OCI-M2 (cell line): ENCODE data around the gene ST7L.
A peak's percentile ranks its signal among the peaks of the same experiment; 100 is the strongest.

Experiments
- DNase-seq: peaks from one replicate; lab custom pipeline; 2025; ENCODE audit not compliant: unreplicated experiment; lab: John Stamatoyannopoulos, UW

Gene ST7L

GRCh38 chr1:112548547-112548946 is 70.4 kb downstream of the ST7L start:
- peak; percentile 10 for DNase-seq

GRCh38 chr1:112546076-112546475 is 72.9 kb downstream of the ST7L start:
- no peak for DNase-seq

- DNase-seq, result no peak
Observed at GRCh38 chr1:112544751-112545150, 74.2 kb downstream of the ST7L start.

DNA sequence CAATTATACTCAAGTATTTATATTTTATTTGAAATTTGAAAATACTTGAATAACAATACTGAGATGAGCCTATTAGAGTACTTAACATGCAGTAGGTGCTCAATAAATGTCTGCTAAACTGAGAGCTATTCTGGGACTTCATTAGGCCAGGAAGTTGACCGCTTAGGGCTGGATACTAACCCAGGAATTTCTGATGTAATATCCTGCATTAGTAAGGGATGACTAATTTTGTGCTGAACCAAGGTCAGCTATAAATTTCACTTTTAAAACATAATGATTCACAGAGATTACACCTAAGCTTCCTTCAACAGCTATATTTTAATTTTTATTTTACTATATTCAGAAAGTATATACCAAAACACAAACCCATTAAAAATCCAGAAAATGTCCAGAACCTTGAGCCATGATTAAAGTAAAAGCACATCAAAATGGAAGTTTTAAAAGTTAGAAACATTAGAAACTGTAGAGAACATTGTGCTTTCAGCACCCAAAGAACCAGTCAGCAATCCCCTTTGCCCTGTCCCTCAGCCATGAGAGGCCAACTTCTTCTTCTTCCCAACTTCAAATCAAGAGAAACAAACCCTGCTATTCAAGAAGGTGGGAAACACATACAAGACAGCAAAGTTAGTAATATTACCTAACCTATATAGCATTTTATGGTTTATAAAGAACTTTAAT is 74.8 kb downstream of the ST7L start:
- DNase-seq, result no peak

- DNase-seq, result no peak
Observed at GRCh38 chr1:112542206-112542973, 76.6 kb downstream of the ST7L start.

DNA sequence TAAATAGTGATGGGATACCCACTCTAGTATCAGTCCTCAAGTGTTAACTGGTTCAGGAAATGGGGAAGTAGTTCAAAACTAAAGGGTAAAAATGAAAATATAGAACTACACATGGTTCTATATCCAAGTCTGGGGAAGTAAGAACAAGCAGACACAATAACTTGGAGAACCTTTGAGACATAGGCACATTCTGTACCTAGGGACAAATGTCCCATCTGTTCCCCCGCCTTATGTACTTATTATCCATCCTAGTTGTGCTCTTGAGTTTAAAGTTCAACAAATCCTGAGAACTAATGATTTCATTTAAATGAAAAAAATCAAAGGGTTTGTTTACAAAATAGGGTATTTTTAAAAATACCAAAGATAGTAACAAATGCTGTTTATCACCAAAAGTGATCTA is 77.6 kb downstream of the ST7L start:
- no peak for DNase-seq

DNA sequence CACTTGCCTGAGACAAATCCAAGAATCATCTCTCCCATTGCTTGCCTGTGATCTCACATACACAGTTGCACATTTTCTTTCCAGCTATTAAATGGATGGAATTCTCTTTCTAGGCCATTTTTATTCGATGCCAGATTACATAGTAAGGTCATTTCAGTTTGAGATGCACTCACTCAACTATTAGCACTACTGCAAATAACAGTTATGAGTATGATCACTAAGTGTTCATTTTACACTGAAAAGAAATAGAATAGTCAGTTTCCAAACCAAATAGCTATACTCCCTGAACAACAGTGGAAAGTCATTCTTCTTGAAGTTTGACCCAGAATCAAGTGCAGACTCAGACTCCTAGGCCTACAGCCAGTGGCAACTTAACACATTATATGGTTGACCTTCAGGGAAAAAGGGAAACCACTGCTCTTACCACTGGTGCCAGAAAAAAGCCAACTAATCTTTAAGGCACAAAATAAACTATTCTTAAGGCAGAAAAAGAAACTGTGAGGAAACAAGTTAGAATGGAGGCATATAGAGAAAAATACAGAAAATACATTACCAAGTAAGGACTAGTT is 78.6 kb downstream of the ST7L start:
- no peak for DNase-seq

- DNase-seq, result no peak
Observed at GRCh38 chr1:112538883-112539282, 80.1 kb downstream of the ST7L start.

DNA sequence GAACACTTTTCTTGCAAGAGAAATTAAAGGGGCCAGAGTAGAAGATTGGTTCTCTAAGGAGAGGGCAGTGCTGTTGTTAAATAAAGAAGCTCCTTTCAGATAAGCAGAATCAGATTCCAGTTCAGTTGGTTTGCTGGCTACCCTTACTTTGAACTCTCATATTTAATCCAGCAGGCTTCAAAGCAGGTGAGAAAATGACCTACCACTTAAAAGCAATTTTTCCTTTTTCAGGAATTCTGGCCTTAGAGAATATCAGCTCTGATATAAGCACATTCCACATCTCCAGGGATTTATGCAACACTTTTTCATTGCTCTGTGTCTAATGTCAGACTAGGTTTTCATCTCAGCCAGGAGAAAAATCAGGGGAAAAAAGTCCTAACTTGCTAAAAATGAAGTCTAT is 81.5 kb downstream of the ST7L start:
- DNase-seq, result no peak

DNA sequence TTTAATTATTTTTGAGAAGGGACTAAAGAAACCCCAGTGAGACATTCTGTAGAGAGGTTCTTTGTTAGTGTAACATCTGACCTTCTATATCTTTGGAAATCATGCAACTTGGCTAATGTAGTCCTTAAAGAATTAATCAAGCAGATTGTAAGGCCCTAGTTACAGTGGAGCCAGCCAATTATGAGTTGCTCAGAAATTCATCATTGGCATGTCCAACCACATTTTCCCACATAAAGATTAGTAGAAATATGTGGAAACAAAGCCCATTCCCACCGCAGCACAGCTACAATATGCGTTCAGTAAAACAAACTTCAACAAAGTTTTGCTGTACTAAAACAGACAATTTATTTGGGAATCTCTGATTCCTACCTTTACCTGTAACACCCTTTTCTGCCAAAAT is 82.4 kb downstream of the ST7L start:
- DNase-seq, result no peak

GRCh38 chr1:112533029-112533428 is 85.9 kb downstream of the ST7L start:
- no peak for DNase-seq

DNA sequence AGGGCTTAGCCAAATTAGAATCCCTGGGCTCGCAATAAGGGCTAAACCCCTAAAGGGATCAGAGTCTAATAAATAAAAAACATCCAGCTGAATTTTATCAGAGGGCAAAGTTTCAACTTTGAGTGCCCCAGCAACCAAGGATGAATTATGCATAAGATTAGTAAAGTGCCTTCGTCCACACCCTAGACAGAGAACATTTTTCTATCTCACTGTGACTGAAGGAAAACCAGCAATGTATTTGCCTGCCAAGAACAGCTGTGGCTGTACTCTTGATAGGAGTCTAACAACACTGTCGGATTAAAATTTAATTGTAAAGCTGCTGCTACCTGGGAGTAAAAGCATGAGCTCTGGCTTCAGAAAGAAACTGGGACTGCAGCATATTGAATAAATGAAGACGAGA is 86.9 kb downstream of the ST7L start:
- DNase-seq, result no peak

DNA sequence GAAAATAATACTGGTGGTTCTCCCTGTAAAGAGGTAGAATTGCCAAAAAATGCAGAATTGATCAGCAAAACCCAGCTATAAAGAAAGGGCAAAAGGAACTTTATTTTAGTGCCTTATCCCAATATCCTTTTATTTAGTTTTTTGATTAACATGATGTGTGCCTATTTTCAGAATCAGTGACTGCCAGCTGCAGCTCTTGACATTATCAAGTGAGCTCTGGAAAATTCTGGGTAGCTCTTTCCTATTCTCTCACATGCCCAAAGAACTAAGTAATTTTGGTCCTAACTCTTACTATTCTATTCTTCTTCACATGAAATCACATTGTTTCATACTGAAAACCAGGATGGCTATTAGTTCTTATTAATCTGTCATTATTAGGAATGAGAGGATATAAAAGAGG is 88.1 kb downstream of the ST7L start:
- no peak for DNase-seq

DNA sequence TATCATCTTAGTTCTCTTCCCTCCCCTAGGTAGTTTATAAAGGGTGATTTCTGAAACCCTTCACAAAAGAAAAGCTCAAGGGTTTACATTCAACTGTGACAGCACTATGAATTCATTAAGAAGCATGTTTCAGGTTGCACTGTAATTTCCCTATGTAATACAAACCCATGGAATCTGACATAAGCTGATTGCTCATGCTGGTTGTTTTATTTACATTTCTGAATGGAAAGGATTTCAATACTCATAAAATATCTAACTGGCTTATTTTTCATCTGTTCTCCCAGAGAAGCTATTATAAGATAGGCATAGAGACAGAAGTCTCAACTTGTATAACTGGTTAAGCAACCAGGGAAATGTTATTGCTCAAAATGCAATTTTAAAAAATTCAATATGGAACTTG is 89.6 kb downstream of the ST7L start:
- DNase-seq, result no peak

DNA sequence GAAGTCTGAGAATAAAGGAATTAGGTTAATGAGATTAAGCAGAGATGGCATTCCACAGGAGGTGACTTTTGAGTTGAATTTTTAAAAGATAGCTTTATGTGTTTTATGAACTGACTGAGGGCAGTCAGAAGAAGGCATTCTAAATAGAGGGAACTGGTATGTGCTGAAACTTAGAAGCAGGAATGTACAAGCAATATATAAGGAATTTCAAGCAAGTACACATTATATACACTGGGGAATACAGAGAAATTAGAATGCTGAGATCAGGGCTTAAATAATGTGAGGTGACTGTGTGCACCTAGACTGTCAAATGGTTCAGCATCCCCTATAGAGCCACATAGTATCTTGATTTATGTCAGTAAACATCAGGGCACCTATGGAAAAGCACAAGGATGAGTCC is 90.9 kb downstream of the ST7L start:
- DNase-seq, result no peak

- DNase-seq, result no peak
Observed at GRCh38 chr1:112527266-112528010, 91.5 kb downstream of the ST7L start.

DNA sequence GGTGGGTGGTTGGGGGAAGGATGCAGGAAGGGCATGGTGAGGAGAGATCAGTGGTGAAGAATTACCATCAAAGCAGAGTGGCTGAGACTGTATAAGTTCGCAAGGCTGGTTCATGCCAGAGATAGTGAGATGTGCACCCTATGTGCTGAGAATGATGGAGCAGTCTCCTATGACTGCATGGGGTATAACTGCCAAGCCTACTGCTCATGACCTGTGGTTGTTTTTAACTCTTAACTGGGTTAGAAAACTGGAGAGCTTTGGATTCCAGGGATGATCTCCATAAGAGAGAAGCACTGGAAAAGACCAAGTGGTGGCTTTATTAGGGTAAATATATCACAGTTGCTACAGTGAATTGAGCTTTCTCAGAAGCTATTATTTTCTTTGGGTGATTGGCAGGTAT is 94.0 kb downstream of the ST7L start:
- no peak for DNase-seq

GRCh38 chr1:112524251-112524650 is 94.7 kb downstream of the ST7L start:
- no peak for DNase-seq

GRCh38 chr1:112522621-112523020 is 96.3 kb downstream of the ST7L start:
- DNase-seq, result no peak

- no peak for DNase-seq
Observed at GRCh38 chr1:112520166-112520565, 98.8 kb downstream of the ST7L start.

DNA sequence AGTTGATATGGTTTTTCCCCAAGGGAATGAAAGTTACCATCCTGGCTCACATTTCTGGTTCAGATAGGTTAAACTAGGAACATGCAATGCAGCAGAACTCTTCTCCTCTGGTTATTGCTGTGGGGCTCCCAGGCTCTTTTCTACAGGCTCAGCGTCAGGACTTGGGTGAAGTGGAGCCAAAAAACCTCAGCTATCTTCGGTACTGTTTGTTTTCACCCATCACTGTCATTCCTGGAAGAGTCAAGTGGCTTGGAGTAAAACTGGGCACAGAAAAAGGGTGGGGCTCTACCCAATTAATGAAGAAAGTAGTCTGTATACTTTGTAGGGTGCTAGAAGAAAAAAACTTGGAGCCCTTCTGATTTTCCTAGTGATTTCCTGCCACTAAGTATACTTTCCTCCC is 100.8 kb downstream of the ST7L start:
- no peak for DNase-seq

DNA sequence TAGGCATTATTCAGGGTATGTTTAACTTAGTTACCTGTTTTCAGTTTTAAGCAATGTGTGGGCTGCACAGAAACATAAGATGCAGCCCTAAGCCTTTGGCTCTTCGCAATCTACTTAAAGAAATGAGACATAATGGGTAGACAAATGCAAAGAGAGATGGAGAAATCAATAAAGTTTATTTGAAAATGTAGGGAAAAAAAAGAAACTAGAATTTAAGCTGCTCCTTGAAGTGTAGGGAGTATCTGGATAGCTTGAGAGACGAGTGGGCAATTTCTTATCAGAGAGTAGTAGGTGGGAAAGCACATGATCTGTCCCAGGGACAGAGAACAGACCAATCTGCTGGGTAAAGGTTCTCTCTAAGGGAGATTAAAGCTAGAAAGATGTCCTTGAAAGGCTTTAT is 101.3 kb downstream of the ST7L start:
- no peak for DNase-seq
